Motor neuron (in vitro differentiated cells): ENCODE measurements around the gene C2CD2L. TPM values are rescaled to one million over a fixed set of nuclear protein-coding genes. Genes with fewer than 3 reads are reported as not detected.

ENCODE experiments used
- ATAC-seq, 8 experiments: fragments of 200-7000 bp; cut with Tn5 transposase; replicated peaks in 6 of 8; 2 replicates each; pipeline ENCODE4 v1.8.0; 2021; ENCODE audit warnings: mild to moderate bottlenecking in 8 of 8, moderate library complexity in 8 of 8
- H3K27ac ChIP-seq, 2 donors: fragments of 250-450 bp; sonication (Bioruptor Pico); 2 replicates each; pipeline ENCODE4 v1.9.0; 2021; ENCODE audit warnings: antibody characterized with exemption in 2 of 2, mild to moderate bottlenecking in 2 of 2, moderate library complexity in 1 of 2
- H3K4me1 ChIP-seq, 2 donors: fragments of 250-450 bp; sonication (Bioruptor Pico); replicated peaks in 1 of 2; 2 replicates each; pipeline ENCODE4 v1.6.1; 2021; ENCODE audit warnings: antibody characterized with exemption in 2 of 2, mild to moderate bottlenecking in 2 of 2, moderate library complexity in 1 of 2
- H3K4me3 ChIP-seq, 5 donors: fragments of 250-450 bp; sonication (Bioruptor Pico); 2 replicates each; pipeline ENCODE4 v1.9.0; 2021; ENCODE audit warnings: antibody characterized with exemption in 5 of 5, mild to moderate bottlenecking in 5 of 5, moderate library complexity in 4 of 5
- WGBS, 10 experiments: fragments of 450-650 bp; shearing (Covaris generic); methylation state at CpG; one replicate each; pipeline ENCODE4 v1.0.0; 2022; 5-methylcytosine and 5-hydroxymethylcytosine counted together
- in situ Hi-C, 9 experiments: fragments of 400-800 bp; cut with MboI; loops; one replicate each; pipeline ENCODE4 v1.15.0; 2021; ENCODE audit warnings: low sequenced_read_pairs in 9 of 9, low pct_unique_long_range_greater_than_20kb in 2 of 9; ENCODE audit not compliant: unreplicated experiment in 9 of 9
- total RNA-seq, 8 experiments: library from RNA; unstranded; fragments of 300-600 nt; gene quantifications; 2 replicates each; pipeline versions ENCODE4 v1.2.3 to v1.2.4, GENCODE V29; 2022

Gene C2CD2L
- total RNA-seq, 8 experiments from 2014 or later, result 4.7 to 17.7 (median 8.7) TPM

DNA sequence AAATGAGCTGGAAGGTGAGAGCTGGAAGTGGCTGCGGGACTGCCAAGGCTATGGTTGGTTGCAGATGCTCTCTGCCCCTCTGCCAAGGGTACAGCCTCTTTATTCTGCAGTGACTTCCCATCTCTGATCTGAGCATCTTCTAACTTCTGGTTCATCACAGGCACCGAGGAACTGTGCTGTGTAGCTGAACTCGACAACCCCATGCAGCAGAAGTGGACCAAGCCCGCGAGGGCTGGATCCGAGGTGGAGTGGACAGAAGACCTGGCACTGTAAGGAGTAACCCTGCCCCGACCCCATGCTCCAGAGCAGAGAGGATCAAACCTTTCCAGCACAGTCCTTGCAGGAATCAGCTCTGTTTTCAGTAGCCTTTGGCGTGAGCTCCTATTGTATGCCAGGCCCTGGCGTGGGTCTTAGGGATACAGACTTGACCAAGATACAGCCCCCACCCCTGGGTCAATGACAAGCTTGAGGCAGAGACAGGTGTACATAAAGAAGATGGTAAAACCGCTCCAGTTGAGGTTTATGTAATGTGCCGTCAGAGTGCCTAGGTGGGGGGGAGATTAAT is 4.3 kb downstream of the C2CD2L start:
- peaks cover 18 to 19% of the 10 kb centered on the region in 2 donors for H3K4me1 ChIP-seq
- no peak for ATAC-seq
- in situ Hi-C loops, result loop anchor here in 1 of 9 experiments (25.0 kb wide), 1 partner anchor 226 kb away; the partner anchor contains the start of genes C1QTNF5, MFRP and RNF26
- no peak overlapping the region for H3K4me3 ChIP-seq
- 69 to 100% (median 90%) methylated on average over 1 to 7 of the region's 11 CpGs; no CpG with 5 or more reads in 1 of the 10 experiments for WGBS, 10 experiments
- H3K27ac ChIP-seq, result no peak overlapping the region

GRCh38 chr11:119112314-119113020 is 5.3 kb downstream of the C2CD2L start:
- WGBS, 10 experiments, result 75 to 100% (median 90%) methylated on average over 1 to 4 of the region's 12 CpGs; no CpG with 5 or more reads in 3 of the 10 experiments
- H3K4me1 ChIP-seq, result peaks cover 14% of the 10 kb centered on the region in 2 donors
- no peak overlapping the region for H3K27ac ChIP-seq
- in situ Hi-C loops, result loop anchor here in 1 of 9 experiments (25.0 kb wide), 1 partner anchor 225 kb away; the partner anchor contains the start of genes C1QTNF5, MFRP and RNF26
- no peak for ATAC-seq
- no peak overlapping the region for H3K4me3 ChIP-seq

- 84 to 100% (median 100%) methylated on average over 1 to 6 of the region's 9 CpGs; no CpG with 5 or more reads in 7 of the 10 experiments for WGBS, 10 experiments
- H3K4me3 ChIP-seq, result no peak overlapping the region
- in situ Hi-C loops, result loop anchor here in 1 of 9 experiments (25.0 kb wide), 1 partner anchor 224 kb away; the partner anchor contains the start of genes C1QTNF5, MFRP and RNF26
- H3K4me1 ChIP-seq, result peaks cover 6 to 7% of the 10 kb centered on the region in 2 donors
- H3K27ac ChIP-seq, result no peak overlapping the region
- ATAC-seq, result no peak
These were observed 6.6 kb downstream of the C2CD2L start for GRCh38 chr11:119113716-119114115.

DNA sequence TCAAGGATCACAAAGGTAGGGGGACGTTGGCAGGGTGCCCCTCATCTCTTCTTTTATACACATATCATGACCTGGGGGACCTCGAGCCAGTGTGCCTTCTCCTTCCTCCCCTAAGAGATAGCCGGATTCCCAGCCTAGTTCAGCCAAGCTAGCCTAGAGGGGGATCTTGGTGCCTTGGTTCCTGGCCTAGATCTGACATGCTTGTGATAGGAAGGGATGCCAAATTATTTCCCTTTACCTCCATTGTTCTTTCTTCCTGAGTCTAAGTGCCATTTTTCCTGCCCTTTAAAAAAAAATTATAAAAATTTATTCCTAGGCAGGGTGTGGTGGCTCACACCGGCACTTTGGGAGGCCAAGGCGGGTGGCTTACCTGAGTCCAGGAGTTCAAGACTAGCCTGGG is 7.2 kb downstream of the C2CD2L start:
- no peak overlapping the region for H3K4me3 ChIP-seq
- peaks cover 0 to under 1% of the 10 kb centered on the region in 2 donors for H3K4me1 ChIP-seq
- WGBS, 10 experiments, result 79 to 100% (median 90%) methylated on average over 1 to 4 of the region's 5 CpGs; no CpG with 5 or more reads in 2 of the 10 experiments
- no peak for ATAC-seq
- no peak overlapping the region for H3K27ac ChIP-seq
- in situ Hi-C loops, result loop anchor here in 1 of 9 experiments (25.0 kb wide), 1 partner anchor 223 kb away; the partner anchor contains the start of genes C1QTNF5, MFRP and RNF26

- no peak overlapping the region for H3K4me3 ChIP-seq
- in situ Hi-C loops, result loop anchor here in 1 of 9 experiments (25.0 kb wide), 1 partner anchor 222 kb away; the partner anchor contains the start of genes C1QTNF5, MFRP and RNF26
- ATAC-seq, result no peak
- peaks cover 6% of the 10 kb centered on the region in 2 donors for H3K4me1 ChIP-seq
- no peak overlapping the region for H3K27ac ChIP-seq
- 70 to 90% (median 83%) methylated on average over 1 to 11 of the region's 24 CpGs; no CpG with 5 or more reads in 1 of the 10 experiments for WGBS, 10 experiments
These were observed 8.5 kb downstream of the C2CD2L start for GRCh38 chr11:119115484-119116234.

DNA sequence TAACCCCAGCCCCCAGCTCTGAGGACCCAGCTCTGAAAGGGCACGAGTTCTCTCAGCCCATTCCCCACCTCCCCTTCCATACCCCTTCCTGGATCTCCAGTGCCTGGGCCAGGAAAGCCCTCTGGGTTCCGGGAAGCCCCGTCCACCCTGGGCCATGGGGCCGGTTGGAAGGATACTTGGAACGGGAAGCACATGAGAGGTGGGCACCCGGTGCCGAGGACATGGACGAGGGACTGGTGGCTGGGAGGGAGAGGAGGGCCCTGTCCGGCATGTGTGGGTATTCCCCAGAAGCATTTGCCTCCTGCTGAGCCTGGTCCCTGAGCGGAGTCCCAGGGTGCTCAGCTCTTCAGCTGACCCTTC is 9.1 kb downstream of the C2CD2L start:
- in situ Hi-C loops, result loop anchor here in 1 of 9 experiments (25.0 kb wide), 1 partner anchor 221 kb away; the partner anchor contains the start of genes C1QTNF5, MFRP and RNF26
- peaks cover 6 to 7% of the 10 kb centered on the region in 2 donors for H3K4me1 ChIP-seq
- 93% methylated on average over 3 of the region's 10 CpGs; no CpG with 5 or more reads in 9 of the 10 experiments for WGBS, 10 experiments
- ATAC-seq, result no peak
- no peak overlapping the region for H3K4me3 ChIP-seq
- no peak overlapping the region for H3K27ac ChIP-seq

DNA sequence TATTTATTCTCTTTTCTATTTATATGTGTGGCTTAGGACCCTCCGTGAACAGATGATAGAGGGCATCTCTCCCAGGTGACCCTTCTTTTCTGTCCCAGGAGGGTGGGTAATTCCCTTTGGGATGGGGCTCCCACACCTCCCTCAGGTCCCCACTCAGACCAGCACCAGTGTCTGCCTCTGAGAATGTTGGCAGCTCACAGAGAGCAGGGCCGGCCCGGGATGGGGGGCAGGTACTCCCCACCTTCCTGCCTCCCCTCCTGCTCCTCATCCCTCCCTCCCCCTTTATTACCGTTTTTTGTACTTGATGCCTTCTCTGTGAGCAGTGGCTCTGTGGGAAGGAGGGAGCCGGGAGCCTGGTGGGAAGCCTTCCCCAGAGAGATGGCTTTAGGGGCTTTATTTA is 9.5 kb downstream of the C2CD2L start:
- Histone ChIP-seq H3K4me1 (peaks cover 6 to 7% of the 10 kb centered on the region in 2 donors), H3K27ac (no peak overlapping the region), H3K4me3 (no peak overlapping the region)
- in situ Hi-C loops, result loop anchor here in 1 of 9 experiments (25.0 kb wide), 1 partner anchor 221 kb away; the partner anchor contains the start of genes C1QTNF5, MFRP and RNF26
- WGBS, 10 experiments, result 0 to 100% methylated on average over 1 to 2 of the region's 5 CpGs; no CpG with 5 or more reads in 8 of the 10 experiments
- no peak for ATAC-seq

GRCh38 chr11:119117004-119117706 is 10.0 kb downstream of the C2CD2L start:
- no peak for ATAC-seq
- Histone ChIP-seq H3K4me3 (no peak overlapping the region), H3K4me1 (peaks cover 6 to 8% of the 10 kb centered on the region in 2 donors), H3K27ac (no peak overlapping the region)
- in situ Hi-C loops, result loop anchor here in 1 of 9 experiments (25.0 kb wide), 1 partner anchor 220 kb away; the partner anchor contains the start of genes C1QTNF5, MFRP and RNF26
- WGBS, 10 experiments, result 82 to 100% (median 100%) methylated on average over 1 to 3 of the region's 3 CpGs; no CpG with 5 or more reads in 4 of the 10 experiments

DNA sequence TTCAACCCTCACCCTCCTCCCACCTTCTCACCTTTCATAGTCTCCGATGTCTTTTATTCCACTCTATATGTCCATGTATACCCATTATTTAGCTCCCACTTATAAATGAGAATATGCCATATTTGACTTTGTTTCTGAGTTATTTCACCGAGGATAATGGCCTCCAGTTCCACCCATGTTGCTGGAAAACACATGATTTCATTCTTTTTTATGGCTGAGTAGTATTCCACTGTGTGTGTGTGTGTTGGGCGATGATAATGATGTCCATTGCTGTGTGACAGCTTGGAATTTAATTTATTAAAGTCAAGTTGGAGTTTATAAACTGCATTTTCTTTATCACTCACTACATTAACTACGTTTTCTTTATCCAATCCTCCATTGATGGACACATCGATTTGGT is 11.1 kb downstream of the C2CD2L start:
- Histone ChIP-seq H3K27ac (no peak overlapping the region), H3K4me1 (peaks cover 10 to 14% of the 10 kb centered on the region in 2 donors), H3K4me3 (no peak overlapping the region)
- WGBS, 10 experiments, result 91 to 100% (median 95%) methylated on average over 2 to 5 of the region's 5 CpGs; no CpG with 5 or more reads in 1 of the 10 experiments
- in situ Hi-C loops, result loop anchor here in 1 of 9 experiments (25.0 kb wide), 1 partner anchor 219 kb away; the partner anchor contains the start of genes C1QTNF5, MFRP and RNF26
- no peak for ATAC-seq

- H3K27ac ChIP-seq, result no peak overlapping the region
- H3K4me3 ChIP-seq, result no peak overlapping the region
- H3K4me1 ChIP-seq, result peaks cover 10 to 14% of the 10 kb centered on the region in 2 donors
- 11 to 100% (median 89%) methylated on average over 1 of the region's 1 CpG; no CpG with 5 or more reads in 1 of the 10 experiments for WGBS, 10 experiments
- no peak for ATAC-seq
- in situ Hi-C loops, result loop anchor here in 1 of 9 experiments (25.0 kb wide), 1 partner anchor 218 kb away; the partner anchor contains the start of genes C1QTNF5, MFRP and RNF26
These were observed 11.8 kb downstream of the C2CD2L start for GRCh38 chr11:119118946-119119345.

- in situ Hi-C loops, result loop anchor here in 1 of 9 experiments (25.0 kb wide), 1 partner anchor 217 kb away; the partner anchor contains the start of genes C1QTNF5, MFRP and RNF26
- 0 to 46% (median 9%) methylated on average over 1 to 5 of the region's 5 CpGs for WGBS, 10 experiments
- Histone ChIP-seq H3K4me3 (peak overlapping the region; percentile 28 to 40 (median 39)), H3K27ac (peak overlapping the region; percentile 71 to 75), H3K4me1 (peaks cover 10 to 14% of the 10 kb centered on the region in 2 donors)
- ATAC-seq, result peak; percentile 1 to 9 (median 5)
These were observed 13.5 kb downstream of the C2CD2L start for GRCh38 chr11:119120639-119121007.
